HEK293 (cell line): ENCODE results near the gene EMC9.

Experiments used
- CTCF ChIA-PET: fragments of 350-600 bp; formaldehyde crosslinking; extraction: SDS; loops from one replicate; lab custom pipeline; 2021; ENCODE audit warnings: antibody characterized with exemption; lab: Yijun Ruan, JAX
- POLR2A ChIA-PET: fragments of 300-600 bp; formaldehyde crosslinking; extraction: SDS; loops from one replicate; lab custom pipeline; 2020; ENCODE audit warnings: antibody characterized with exemption, inconsistent platforms; lab: Yijun Ruan, JAX
- H3K27ac ChIP-seq: fragments of 200-500 bp; sonication (Bioruptor generic); 2 replicates; pipeline ENCODE4 v1.5.1; 2014; ENCODE audit warnings: low read depth, low read length, control low read depth, inconsistent platforms; ENCODE audit errors: extremely low read depth
- H3K36me3 ChIP-seq, 2 experiments: fragments of 200-500 bp in 1 of 2; sonication (Bioruptor generic) in 1 of 2; 1 replicate in 1 of 2; 2 replicates in 1 of 2; pipeline ENCODE4 v1.5.1; 2014 to 2017; ENCODE audit warnings: inconsistent platforms in 2 of 2, low read length in 2 of 2; ENCODE audit not compliant: control insufficient read depth in 2 of 2, insufficient read depth in 1 of 2
- H3K4me1 ChIP-seq: fragments of 200-500 bp; sonication (Bioruptor generic); 2 replicates; pipeline ENCODE4 v1.5.1; 2014; ENCODE audit warnings: mild to moderate bottlenecking, low read length, inconsistent platforms; ENCODE audit not compliant: control insufficient read depth, insufficient read depth
- H3K4me3 ChIP-seq: 2 replicates; pipeline ENCODE4 v1.5.1; 2011; ENCODE audit warnings: low read depth, mild to moderate bottlenecking, control low read depth, low read length, moderate library complexity
- H3K9me3 ChIP-seq: fragments of 200-500 bp; sonication (Bioruptor generic); 2 replicates; pipeline ENCODE4 v1.5.1; 2014; ENCODE audit warnings: low read depth, low read length, inconsistent platforms; ENCODE audit not compliant: control insufficient read depth, insufficient read depth
- RBAK ChIP-seq: fragments of 450-650 bp; formaldehyde crosslinking; IDR thresholded peaks from 2 replicates; pipeline ENCODE4 v1.5.1; 2016; ENCODE audit warnings: missing biosample characterization, missing genetic modification characterization
- ZBTB1 ChIP-seq: fragments of 450-650 bp; formaldehyde crosslinking; IDR thresholded peaks from 2 replicates; pipeline ENCODE4 v1.5.1; 2016; ENCODE audit warnings: missing biosample characterization, missing genetic modification characterization
- ZNF10 ChIP-seq: fragments of 450-650 bp; formaldehyde crosslinking; IDR thresholded peaks from 2 replicates; pipeline ENCODE4 v1.5.1; 2017; ENCODE audit warnings: missing biosample characterization, missing genetic modification characterization
- ZNF133 ChIP-seq: fragments of 450-650 bp; formaldehyde crosslinking; IDR thresholded peaks from 2 replicates; pipeline ENCODE4 v1.5.1; 2016; ENCODE audit warnings: missing biosample characterization, missing genetic modification characterization
- ZNF146 ChIP-seq: fragments of 450-650 bp; formaldehyde crosslinking; IDR thresholded peaks from 2 replicates; pipeline ENCODE4 v1.5.1; 2016; ENCODE audit warnings: missing biosample characterization, missing genetic modification characterization
- ZNF311 ChIP-seq: fragments of 450-650 bp; formaldehyde crosslinking; IDR thresholded peaks from 2 replicates; pipeline ENCODE4 v1.5.1; 2017; ENCODE audit warnings: missing biosample characterization, missing genetic modification characterization, borderline replicate concordance
- ZNF335 ChIP-seq: fragments of 450-650 bp; formaldehyde crosslinking; conservative IDR thresholded peaks from 2 replicates; pipeline ENCODE4 v1.5.1; 2016; ENCODE audit warnings: missing biosample characterization, missing genetic modification characterization
- ZNF350 ChIP-seq: fragments of 450-650 bp; formaldehyde crosslinking; IDR thresholded peaks from 2 replicates; pipeline ENCODE4 v1.5.0; 2017; ENCODE audit warnings: missing biosample characterization, mild to moderate bottlenecking, missing genetic modification characterization
- ZNF433 ChIP-seq: fragments of 450-650 bp; formaldehyde crosslinking; IDR thresholded peaks from 2 replicates; pipeline ENCODE4 v1.5.1; 2016; ENCODE audit warnings: missing biosample characterization, missing genetic modification characterization, low read depth
- ZNF747 ChIP-seq: fragments of 450-650 bp; formaldehyde crosslinking; IDR thresholded peaks from 2 replicates; pipeline ENCODE4 v1.5.1; 2016; ENCODE audit warnings: missing biosample characterization, missing genetic modification characterization
- TF ChIP-seq, protein P1 (sequence below): fragments of 450-650 bp; formaldehyde crosslinking; IDR thresholded peaks from 2 replicates; pipeline ENCODE4 v1.5.1; 2016; ENCODE audit warnings: missing biosample characterization, missing genetic modification characterization
- TF ChIP-seq, protein P2 (sequence below): fragments of 450-650 bp; formaldehyde crosslinking; IDR thresholded peaks from 2 replicates; pipeline ENCODE4 v1.5.1; 2016; ENCODE audit warnings: missing biosample characterization, missing genetic modification characterization
- TF ChIP-seq, protein P3 (sequence below): fragments of 450-650 bp; formaldehyde crosslinking; optimal IDR thresholded peaks from 2 replicates; pipeline ENCODE3; 2016; ENCODE audit warnings: missing biosample characterization, mild to moderate bottlenecking, missing genetic modification characterization

EMC9 gene

DNA sequence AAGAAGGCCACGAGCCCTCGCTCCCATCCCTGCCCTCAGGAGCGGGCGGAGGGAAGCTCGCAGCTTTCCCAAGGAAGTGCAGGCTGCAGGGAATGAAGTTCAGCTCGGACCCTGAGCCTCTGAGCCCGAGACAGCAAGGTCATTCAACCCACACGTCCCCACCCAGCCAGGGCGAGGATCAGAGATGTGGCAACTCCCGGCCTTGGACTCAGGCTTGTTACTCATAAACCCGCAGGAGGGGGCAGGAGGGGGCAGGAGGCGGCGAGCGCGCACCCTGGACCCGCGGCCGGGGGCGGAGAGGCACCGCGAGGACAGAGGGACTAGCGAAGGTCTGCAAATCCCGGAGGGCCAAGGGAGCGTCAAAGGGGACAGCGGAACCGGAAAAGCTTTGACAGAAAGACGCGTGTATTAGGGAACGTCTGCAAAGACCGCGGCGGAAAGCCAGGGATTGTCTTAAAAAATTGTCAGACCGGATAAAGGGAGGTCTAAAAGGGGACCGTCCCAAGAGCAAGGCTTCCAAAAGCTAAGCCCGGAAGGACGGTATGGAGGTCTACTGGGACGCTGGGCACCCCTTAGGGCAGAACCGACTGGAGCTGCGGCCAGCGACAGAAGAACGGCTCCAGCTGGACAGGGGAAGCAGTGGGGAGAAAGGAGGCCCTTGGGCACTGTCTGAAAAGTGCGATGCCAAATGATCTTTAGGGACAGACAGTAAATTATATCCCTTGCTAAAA is 27.4 kb downstream of the EMC9 start (continued):
- TF ChIP-seq, protein P1, sequence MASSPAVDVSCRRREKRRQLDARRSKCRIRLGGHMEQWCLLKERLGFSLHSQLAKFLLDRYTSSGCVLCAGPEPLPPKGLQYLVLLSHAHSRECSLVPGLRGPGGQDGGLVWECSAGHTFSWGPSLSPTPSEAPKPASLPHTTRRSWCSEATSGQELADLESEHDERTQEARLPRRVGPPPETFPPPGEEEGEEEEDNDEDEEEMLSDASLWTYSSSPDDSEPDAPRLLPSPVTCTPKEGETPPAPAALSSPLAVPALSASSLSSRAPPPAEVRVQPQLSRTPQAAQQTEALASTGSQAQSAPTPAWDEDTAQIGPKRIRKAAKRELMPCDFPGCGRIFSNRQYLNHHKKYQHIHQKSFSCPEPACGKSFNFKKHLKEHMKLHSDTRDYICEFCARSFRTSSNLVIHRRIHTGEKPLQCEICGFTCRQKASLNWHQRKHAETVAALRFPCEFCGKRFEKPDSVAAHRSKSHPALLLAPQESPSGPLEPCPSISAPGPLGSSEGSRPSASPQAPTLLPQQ (tag by site-specific recombination) = peak; percentile 96

DNA sequence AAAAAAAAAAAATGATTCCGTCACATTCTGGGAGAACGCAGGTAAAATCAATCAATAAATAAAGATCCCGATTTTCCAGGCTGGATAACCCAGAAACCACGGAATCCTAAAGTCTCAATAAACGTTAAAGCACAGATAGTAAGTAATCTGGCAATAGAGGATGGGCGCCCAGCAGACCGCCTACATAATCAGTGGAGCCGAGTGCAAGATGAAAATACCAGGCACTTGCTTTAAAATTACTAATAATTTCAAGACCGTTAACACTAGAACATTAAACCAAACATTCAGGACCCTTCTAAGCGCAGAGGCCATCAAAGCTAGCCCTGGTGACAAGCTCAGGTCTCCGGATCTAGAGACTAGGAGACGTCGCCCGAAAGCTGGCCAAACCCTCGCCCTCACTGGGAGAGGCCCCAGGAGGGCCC is 28.0 kb downstream of the EMC9 start:
- CTCF ChIA-PET = interaction anchor here (1.3 to 2.4 kb wide), 5 partner anchors 18 to 55 kb away, joined by 4 to 13 read pairs (median 13); partner anchors contain the start of genes IRF9 and PCK2
- peak overlapping the region; percentile 98 for H3K4me3 ChIP-seq
- TF ChIP-seq ZNF146 (tag by site-specific recombination) = 0 out of 2 replicates have a peak, but pooled peaks have one; percentile 1
- TF ChIP-seq, protein P2, sequence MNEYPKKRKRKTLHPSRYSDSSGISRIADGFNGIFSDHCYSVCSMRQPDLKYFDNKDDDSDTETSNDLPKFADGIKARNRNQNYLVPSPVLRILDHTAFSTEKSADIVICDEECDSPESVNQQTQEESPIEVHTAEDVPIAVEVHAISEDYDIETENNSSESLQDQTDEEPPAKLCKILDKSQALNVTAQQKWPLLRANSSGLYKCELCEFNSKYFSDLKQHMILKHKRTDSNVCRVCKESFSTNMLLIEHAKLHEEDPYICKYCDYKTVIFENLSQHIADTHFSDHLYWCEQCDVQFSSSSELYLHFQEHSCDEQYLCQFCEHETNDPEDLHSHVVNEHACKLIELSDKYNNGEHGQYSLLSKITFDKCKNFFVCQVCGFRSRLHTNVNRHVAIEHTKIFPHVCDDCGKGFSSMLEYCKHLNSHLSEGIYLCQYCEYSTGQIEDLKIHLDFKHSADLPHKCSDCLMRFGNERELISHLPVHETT = no peak
- TF ChIP-seq ZNF335 (tag by site-specific recombination) = peak; percentile 91
- H3K4me1 ChIP-seq = no peaks in the 10 kb centered on the region
- POLR2A ChIA-PET = interaction anchor here (0.7 to 8.3 kb wide), 10 partner anchors 11 to 158 kb away, joined by 4 to 163 read pairs (median 10); partner anchors contain the start of genes CHMP4A, EMC9, IRF9 and PCK2
- H3K36me3 ChIP-seq = peaks cover 0 to 21% of the 10 kb centered on the region in 2 experiments; a peak in 1 of 3 replicates
- no peaks in the 10 kb centered on the region for H3K9me3 ChIP-seq
- peak overlapping the region; percentile 94 for H3K27ac ChIP-seq

DNA sequence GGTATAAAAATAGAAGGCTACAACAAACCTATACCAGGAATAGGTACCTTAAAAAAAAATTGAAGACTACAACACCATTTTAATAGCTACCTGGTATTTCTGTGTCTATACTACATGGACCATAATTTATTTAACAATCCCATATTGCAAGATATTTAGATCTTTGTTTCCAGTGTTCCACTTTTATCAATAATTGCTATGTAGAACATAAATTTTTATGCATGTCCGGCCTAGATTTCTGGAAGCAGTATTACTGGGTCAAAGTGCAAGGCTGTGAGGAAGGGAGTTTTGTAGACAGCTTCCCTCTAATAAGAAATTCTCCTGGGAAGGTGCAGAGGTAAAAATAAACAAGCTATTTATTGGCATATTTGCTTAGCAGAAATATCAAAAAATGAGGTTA is 30.9 kb downstream of the EMC9 start:
- CTCF ChIA-PET = interaction anchor here (0.5 to 8.9 kb wide), 8 partner anchors 17 to 296 kb away, joined by 3 to 163 read pairs (median 4); partner anchors contain the start of genes EMC9, IRF9 and PCK2
- TF ChIP-seq, protein P2 = no peak
- TF ChIP-seq ZNF350 (tag by site-specific recombination) (no peak), ZNF747 (tag by site-specific recombination) (no peak), ZBTB1 (no peak), RBAK (tag by site-specific recombination) (no peak), ZNF10 (no peak), ZNF311 (tag by site-specific recombination) (no peak), ZNF433 (tag by site-specific recombination) (no peak), ZNF133 (no peak)
- TF ChIP-seq, protein P3, sequence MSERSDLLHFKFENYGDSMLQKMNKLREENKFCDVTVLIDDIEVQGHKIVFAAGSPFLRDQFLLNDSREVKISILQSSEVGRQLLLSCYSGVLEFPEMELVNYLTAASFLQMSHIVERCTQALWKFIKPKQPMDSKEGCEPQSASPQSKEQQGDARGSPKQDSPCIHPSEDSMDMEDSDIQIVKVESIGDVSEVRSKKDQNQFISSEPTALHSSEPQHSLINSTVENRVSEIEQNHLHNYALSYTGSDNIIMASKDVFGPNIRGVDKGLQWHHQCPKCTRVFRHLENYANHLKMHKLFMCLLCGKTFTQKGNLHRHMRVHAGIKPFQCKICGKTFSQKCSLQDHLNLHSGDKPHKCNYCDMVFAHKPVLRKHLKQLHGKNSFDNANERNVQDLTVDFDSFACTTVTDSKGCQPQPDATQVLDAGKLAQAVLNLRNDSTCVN = no peak
- Histone ChIP-seq H3K9me3 (no peaks in the 10 kb centered on the region), H3K4me3 (no peak overlapping the region), H3K27ac (no peak overlapping the region), H3K36me3 (no peaks in the 10 kb centered on the region), H3K4me1 (no peaks in the 10 kb centered on the region)
- POLR2A ChIA-PET = interaction anchor here (0.5 to 7.1 kb wide), 4 partner anchors 13 to 267 kb away, joined by 3 to 56 read pairs (median 6); partner anchors contain the start of gene PCK2
